ENCODE results near the gene CEACAM6. TPM values are rescaled to one million over a fixed set of nuclear protein-coding genes. Genes with fewer than 3 reads are reported as not detected.
A peak's percentile ranks its signal among the peaks of the same experiment; 100 is the strongest.

CEACAM6 gene
- polyA plus RNA-seq, 1 experiment: not detected

DNA sequence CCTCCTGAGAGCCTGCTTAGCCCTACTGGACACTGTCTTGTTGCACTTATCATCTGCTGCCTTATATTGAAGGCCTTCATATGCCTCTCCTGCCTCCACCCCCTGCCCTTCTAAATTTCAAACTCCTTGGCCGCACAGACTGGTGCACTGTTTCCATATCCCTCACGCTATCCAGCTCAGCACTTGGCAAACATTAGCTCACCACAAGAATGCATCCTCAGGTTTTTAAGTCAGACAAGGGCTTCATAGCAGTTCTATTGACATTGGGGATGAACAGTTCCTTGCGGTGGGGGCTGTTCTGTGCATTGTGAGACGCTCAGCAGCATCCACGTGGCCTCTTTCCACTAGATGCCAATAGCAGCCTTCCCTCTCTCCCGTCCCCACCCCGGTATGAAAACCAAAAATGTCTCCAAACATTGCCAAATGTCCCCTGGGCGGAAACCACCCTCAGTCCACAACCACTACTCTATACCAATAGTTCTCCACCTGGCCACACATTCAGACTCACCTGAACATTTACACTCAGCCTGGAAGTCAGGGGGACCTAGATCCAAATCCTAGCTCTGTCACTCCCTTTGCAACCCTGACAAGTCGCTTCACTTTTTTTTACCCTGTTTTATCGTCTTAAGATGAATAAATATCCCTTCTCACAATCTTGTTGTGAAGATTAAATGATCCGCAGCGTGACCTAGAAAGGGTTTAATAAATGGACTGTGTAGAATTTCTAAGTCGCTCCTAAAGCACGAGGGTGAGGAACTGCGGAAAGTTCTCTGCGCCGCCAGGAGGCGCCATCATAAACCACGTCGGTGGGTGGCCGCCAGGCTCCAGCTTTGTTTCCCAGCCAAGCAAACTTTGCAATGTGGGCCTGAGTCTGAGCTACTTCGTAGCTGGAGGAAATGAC is 37.4 kb downstream of the CEACAM6 start:
- CTCF ChIA-PET: interaction anchor here (0.8 to 7.8 kb wide), 10 partner anchors 10 to 160 kb away, joined by 3 to 89 read pairs (median 4); no protein-coding TSS in a partner anchor
- peaks cover 4% of the 10 kb centered on the region for H3K27me3 ChIP-seq (ENCODE audit: control insufficient read depth, insufficient read depth, low read length)
- no peak overlapping the region for H3K4me3 ChIP-seq (ENCODE audit: low read depth, low read length)
- TF ChIP-seq, protein P1, sequence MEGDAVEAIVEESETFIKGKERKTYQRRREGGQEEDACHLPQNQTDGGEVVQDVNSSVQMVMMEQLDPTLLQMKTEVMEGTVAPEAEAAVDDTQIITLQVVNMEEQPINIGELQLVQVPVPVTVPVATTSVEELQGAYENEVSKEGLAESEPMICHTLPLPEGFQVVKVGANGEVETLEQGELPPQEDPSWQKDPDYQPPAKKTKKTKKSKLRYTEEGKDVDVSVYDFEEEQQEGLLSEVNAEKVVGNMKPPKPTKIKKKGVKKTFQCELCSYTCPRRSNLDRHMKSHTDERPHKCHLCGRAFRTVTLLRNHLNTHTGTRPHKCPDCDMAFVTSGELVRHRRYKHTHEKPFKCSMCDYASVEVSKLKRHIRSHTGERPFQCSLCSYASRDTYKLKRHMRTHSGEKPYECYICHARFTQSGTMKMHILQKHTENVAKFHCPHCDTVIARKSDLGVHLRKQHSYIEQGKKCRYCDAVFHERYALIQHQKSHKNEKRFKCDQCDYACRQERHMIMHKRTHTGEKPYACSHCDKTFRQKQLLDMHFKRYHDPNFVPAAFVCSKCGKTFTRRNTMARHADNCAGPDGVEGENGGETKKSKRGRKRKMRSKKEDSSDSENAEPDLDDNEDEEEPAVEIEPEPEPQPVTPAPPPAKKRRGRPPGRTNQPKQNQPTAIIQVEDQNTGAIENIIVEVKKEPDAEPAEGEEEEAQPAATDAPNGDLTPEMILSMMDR (IDR thresholded peaks at IDR 0.05; ENCODE audit: insufficient read depth, low read depth, low read length): peak; percentile 64
- DNase-seq (ENCODE audit: low read depth): no peak
- H3K36me3 ChIP-seq (ENCODE audit: control insufficient read depth, insufficient read depth, low read length): no peaks in the 10 kb centered on the region
- POLR2A ChIA-PET: no interaction called here

DNA sequence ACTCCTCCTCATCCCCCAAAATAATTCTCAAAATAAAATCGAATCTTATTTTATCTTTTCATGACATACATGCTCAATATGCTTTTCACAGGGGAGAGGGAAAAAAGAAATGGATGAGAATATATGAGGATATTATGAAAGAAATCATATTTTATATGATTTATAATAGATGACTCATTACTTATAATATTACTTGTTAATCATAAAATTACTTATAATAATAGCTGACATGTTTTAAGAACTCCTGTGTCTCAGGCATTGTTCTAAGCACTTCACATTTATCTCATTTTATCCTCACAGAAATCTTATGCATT is 38.0 kb downstream of the CEACAM6 start:
- no peak for DNase-seq (ENCODE audit: low read depth)
- Histone ChIP-seq H3K36me3 (ENCODE audit: control insufficient read depth, insufficient read depth, low read length) (no peaks in the 10 kb centered on the region), H3K4me3 (ENCODE audit: low read depth, low read length) (no peak overlapping the region), H3K27me3 (ENCODE audit: control insufficient read depth, insufficient read depth, low read length) (peaks cover 4% of the 10 kb centered on the region)
- TF ChIP-seq, protein P1 (IDR thresholded peaks at IDR 0.05; ENCODE audit: insufficient read depth, low read depth, low read length): no peak
- ChIA-PET CTCF (interaction anchor here (0.6 to 7.8 kb wide), 10 partner anchors 9 to 159 kb away, joined by 3 to 89 read pairs (median 4); no protein-coding TSS in a partner anchor), POLR2A (no interaction called here)

DNA sequence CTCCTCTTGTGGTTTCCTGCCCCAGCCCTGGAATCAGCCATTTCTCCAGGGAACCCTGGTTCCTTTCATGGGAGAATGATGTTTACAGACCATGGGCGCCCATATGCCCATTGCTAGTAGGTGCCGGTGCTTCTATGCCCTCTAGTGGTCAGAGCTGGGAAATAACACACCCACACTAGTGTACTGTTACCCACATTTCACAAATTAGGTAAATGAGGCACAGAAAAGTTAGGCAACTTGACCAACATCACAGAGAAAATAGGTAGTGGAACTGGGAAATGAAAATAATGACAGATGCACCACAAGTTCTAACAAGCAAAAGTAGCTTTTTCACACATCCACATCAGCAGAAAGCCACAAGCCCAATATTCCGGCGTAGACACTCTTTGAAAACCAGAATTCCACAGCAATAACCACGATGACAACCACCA is 39.7 kb downstream of the CEACAM6 start:
- H3K4me3 ChIP-seq (ENCODE audit: low read depth, low read length): no peak overlapping the region
- POLR2A ChIA-PET: no interaction called here
- TF ChIP-seq, protein P1 (IDR thresholded peaks at IDR 0.05; ENCODE audit: insufficient read depth, low read depth, low read length): peak; percentile 83
- peaks cover 4% of the 10 kb centered on the region for H3K27me3 ChIP-seq (ENCODE audit: control insufficient read depth, insufficient read depth, low read length)
- H3K36me3 ChIP-seq (ENCODE audit: control insufficient read depth, insufficient read depth, low read length): no peaks in the 10 kb centered on the region
- no peak for DNase-seq (ENCODE audit: low read depth)
- CTCF ChIA-PET: interaction anchor here (1.0 to 7.8 kb wide), 17 partner anchors 8 to 153 kb away, joined by 3 to 89 read pairs (median 6); no protein-coding TSS in a partner anchor

DNA sequence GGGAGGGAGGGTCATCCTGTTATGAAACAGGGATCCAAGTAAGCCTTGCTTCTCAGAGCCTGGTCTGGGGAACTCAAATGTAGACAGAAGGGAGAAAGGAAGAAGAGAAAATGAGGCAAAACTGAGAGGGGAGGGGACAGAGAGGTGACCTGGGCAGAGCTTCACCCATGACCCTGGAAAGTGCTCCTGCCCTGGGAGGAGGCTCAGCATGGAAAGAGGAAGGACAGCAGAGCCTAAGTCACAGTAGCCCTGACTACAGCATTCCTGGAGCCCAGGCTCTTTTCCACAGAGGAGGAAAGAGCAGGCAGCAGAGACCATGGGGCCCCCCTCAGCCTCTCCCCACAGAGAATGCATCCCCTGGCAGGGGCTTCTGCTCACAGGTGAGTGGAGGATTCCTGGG is 41.0 kb downstream of the CEACAM6 start, which contains the start of gene CEACAM3:
TSS of gene CEACAM3 (plus strand) at position 226 of the 400 bp plus-strand sequence. CDS start at position 317, 91 bp downstream.
- ChIA-PET POLR2A (no interaction called here), CTCF (interaction anchor here (1.0 to 7.8 kb wide), 5 partner anchors 9 to 25 kb away, joined by 3 to 89 read pairs (median 10); no protein-coding TSS in a partner anchor)
- TF ChIP-seq, protein P1 (IDR thresholded peaks at IDR 0.05; ENCODE audit: insufficient read depth, low read depth, low read length): no peak
- peaks cover 4% of the 10 kb centered on the region for H3K27me3 ChIP-seq (ENCODE audit: control insufficient read depth, insufficient read depth, low read length)
- DNase-seq (ENCODE audit: low read depth): no peak
- no peak within 1 kb of the TSS for H3K4me3 ChIP-seq (ENCODE audit: low read depth, low read length)
- H3K36me3 ChIP-seq (ENCODE audit: control insufficient read depth, insufficient read depth, low read length): no peaks in the 10 kb centered on the region

DNA sequence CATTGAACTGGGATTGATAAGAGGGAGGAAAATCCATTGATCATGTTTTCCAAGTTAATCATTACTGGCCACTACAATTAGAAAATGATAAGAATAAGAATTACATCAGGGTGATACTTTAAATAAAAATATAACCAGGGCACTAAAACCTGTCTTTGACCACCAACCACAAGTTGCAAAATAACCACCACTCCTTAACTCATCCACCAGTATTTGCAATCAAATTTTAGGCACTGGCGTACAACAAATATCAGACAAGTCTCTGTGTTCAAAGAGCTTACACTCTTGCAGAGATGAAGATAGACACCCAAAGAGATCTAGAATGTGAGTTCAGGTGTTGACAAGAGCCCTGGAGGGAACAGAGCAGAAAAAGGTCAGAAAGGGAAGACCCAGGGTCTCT is 41.6 kb downstream of the CEACAM6 start:
- H3K4me3 ChIP-seq (ENCODE audit: low read depth, low read length): no peak overlapping the region
- CTCF ChIA-PET: interaction anchor here (2.6 to 7.8 kb wide), 2 partner anchors 16 to 24 kb away, joined by 8 to 89 read pairs; no protein-coding TSS in a partner anchor
- POLR2A ChIA-PET: no interaction called here
- DNase-seq (ENCODE audit: low read depth): no peak
- H3K27me3 ChIP-seq (ENCODE audit: control insufficient read depth, insufficient read depth, low read length): peaks cover 6% of the 10 kb centered on the region
- TF ChIP-seq, protein P1 (IDR thresholded peaks at IDR 0.05; ENCODE audit: insufficient read depth, low read depth, low read length): no peak
- H3K36me3 ChIP-seq (ENCODE audit: control insufficient read depth, insufficient read depth, low read length): no peaks in the 10 kb centered on the region
